Right atrium auricular region (tissue), 2 donors: Measurements from ENCODE around the gene KDM2B. TPM values are rescaled to one million over a fixed set of nuclear protein-coding genes. Genes with fewer than 3 reads are reported as not detected.

Experiments
- DNase-seq: peaks from one replicate; pipeline ENCODE4 v3.0.0-alpha.2; 2019; ENCODE audit warnings: low spot score
- H3K27ac ChIP-seq, 2 donors: fragments of 200-600 bp; sonication (generic); 1 replicate in 1 of 2; 2 replicates in 1 of 2; pipeline ENCODE4 v1.5.1; 2016 to 2019
- H3K27me3 ChIP-seq, 2 donors: fragments of 200-600 bp; sonication (generic); one replicate each; pipeline versions ENCODE4 v1.5.1 to v1.6.0; 2017 to 2019
- H3K36me3 ChIP-seq: fragments of 200-600 bp; sonication (generic); one replicate; pipeline ENCODE4 v1.5.1; 2016
- H3K4me1 ChIP-seq, 2 donors: fragments of 200-600 bp; sonication (generic); one replicate each; pipeline versions ENCODE4 v1.5.1 to v1.6.0; 2017 to 2019
- H3K4me3 ChIP-seq, 2 donors: fragments of 200-600 bp; sonication (generic); 1 replicate in 1 of 2; 2 replicates in 1 of 2; pipeline ENCODE4 v1.5.1; 2017 to 2019; ENCODE audit warnings: mild to moderate bottlenecking in 1 of 2, moderate library complexity in 1 of 2
- H3K9me3 ChIP-seq, 2 donors: fragments of 200-600 bp; sonication (generic); one replicate each; pipeline ENCODE4 v1.5.1; 2019
- CTCF ChIP-seq, 2 donors: fragments of 200-600 bp; sonication (generic); IDR thresholded peaks; one replicate each; pipeline ENCODE4 v1.5.1; 2019; ENCODE audit warnings: antibody characterized with exemption in 2 of 2
- total RNA-seq, 2 donors: library from RNA; depleted of rRNA; stranded (reverse); fragments of >200 nt; gene quantifications; one replicate each; pipeline ENCODE4 v1.1.0, GENCODE V29; 2016

KDM2B gene
- total RNA-seq, 2 donors from 2014 or later: 9.5 to 10.8 TPM

DNA sequence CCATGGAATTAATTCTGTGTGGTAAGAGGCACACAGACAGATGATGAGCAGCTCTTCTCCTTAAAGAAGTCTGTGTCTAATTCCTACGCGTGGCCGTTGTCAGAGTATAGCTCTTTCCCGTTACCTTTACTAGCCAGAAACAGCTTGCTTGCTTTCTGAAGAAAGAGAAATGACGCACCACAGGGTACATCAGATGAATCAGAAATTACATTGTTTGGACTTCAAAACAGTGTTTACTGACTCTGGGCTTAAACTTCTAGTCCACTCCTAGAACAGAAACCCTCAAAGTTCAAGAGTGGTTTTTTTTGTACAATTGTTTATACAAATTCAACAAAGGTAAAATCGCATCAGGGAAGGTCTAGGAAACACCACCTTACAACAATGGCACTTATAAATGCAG lies 151.9 kb downstream of the KDM2B start:
- no peaks in the 10 kb centered on the region for H3K9me3 ChIP-seq
- H3K36me3 ChIP-seq: peaks cover 68% of the 10 kb centered on the region
- no peak for TF ChIP-seq CTCF (IDR thresholded peaks at IDR 0.05)
- H3K4me3 ChIP-seq: no peak overlapping the region
- no peak overlapping the region for H3K27ac ChIP-seq
- no peak for DNase-seq
- H3K4me1 ChIP-seq: peaks cover 0 to 5% of the 10 kb centered on the region in 2 donors
- H3K27me3 ChIP-seq: no peaks in the 10 kb centered on the region

DNA sequence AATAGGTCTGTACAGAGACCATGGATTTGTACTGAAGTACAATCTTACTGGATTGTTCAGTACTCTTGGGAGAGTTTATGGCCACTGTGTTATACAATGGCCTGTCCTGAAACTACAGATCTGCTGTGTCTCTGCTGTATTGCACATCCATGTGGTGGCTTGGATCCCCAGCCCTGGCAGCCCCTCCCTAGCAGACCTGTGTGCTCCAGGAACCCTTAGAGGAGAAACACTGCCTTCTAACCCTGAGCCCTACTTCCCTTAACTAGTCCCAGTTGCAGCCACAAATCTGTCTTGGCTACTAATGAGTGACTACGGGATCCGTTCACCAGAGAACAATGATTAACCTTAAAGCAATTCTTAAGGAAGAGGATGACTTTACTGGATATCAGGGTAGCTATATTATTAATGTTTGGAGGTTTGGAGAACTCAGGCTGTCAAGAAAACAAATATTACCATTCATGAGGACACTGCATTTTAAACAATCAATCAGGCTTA lies 153.2 kb downstream of the KDM2B start:
- H3K27me3 ChIP-seq: no peaks in the 10 kb centered on the region
- DNase-seq: no peak
- no peaks in the 10 kb centered on the region for H3K9me3 ChIP-seq
- H3K27ac ChIP-seq: no peak overlapping the region
- no peak overlapping the region for H3K4me3 ChIP-seq
- H3K36me3 ChIP-seq: peaks cover 65% of the 10 kb centered on the region
- no peak for TF ChIP-seq CTCF (IDR thresholded peaks at IDR 0.05)
- peaks cover 0 to 7% of the 10 kb centered on the region in 2 donors for H3K4me1 ChIP-seq

- H3K36me3 ChIP-seq: peaks cover 65% of the 10 kb centered on the region
- H3K27me3 ChIP-seq: no peaks in the 10 kb centered on the region
- H3K27ac ChIP-seq: peak overlapping the region; percentile 74 to 88
- peaks cover 0 to 7% of the 10 kb centered on the region in 2 donors for H3K4me1 ChIP-seq
- DNase-seq: no peak
- no peak for TF ChIP-seq CTCF (IDR thresholded peaks at IDR 0.05)
- no peaks in the 10 kb centered on the region for H3K9me3 ChIP-seq
- H3K4me3 ChIP-seq: no peak overlapping the region
Observed at GRCh38 chr12:121424624-121424975, 156.2 kb downstream of the KDM2B start.

- peaks cover 62% of the 10 kb centered on the region for H3K36me3 ChIP-seq
- no peaks in the 10 kb centered on the region for H3K9me3 ChIP-seq
- peak overlapping the region; percentile 74 to 88 for H3K27ac ChIP-seq
- no peak for DNase-seq
- H3K4me1 ChIP-seq: peaks cover 0 to 7% of the 10 kb centered on the region in 2 donors
- TF ChIP-seq CTCF (IDR thresholded peaks at IDR 0.05): no peak
- no peaks in the 10 kb centered on the region for H3K27me3 ChIP-seq
- H3K4me3 ChIP-seq: no peak overlapping the region
Observed at GRCh38 chr12:121423682-121424623, 156.9 kb downstream of the KDM2B start.

DNA sequence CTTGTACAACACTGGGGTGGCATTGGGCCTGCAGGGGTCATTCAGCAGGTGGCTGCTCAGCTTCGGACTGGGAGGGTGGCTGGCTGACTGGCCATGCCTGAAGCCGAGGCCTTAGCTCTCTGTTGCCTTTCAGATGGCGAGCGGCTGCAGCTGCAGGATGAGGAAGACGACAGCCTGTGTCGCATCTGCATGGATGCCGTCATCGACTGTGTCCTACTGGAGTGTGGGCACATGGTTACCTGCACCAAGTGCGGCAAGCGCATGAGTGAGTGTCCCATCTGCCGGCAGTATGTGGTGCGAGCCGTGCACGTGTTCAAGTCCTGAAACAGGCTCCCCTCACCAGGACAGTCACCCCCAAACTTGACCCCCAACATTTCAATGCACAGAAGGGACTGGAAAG lies 157.6 kb downstream of the KDM2B start:
- Histone ChIP-seq H3K9me3 (no peaks in the 10 kb centered on the region), H3K36me3 (peaks cover 62% of the 10 kb centered on the region), H3K27ac (peak overlapping the region; percentile 66 to 88), H3K4me3 (no peak overlapping the region), H3K27me3 (no peaks in the 10 kb centered on the region), H3K4me1 (peaks cover 0 to 7% of the 10 kb centered on the region in 2 donors)
- TF ChIP-seq CTCF (IDR thresholded peaks at IDR 0.05): no peak
- DNase-seq: no peak
